GM21723 (cell line): Measurements from ENCODE around the gene INTS6L.

Experiments
- ATAC-seq: cut with Tn5 transposase; IDR thresholded peaks from one replicate; pipeline ENCODE4 v1.9.1; 2021; ENCODE audit warnings: mild to moderate bottlenecking, moderate library complexity; ENCODE audit not compliant: unreplicated experiment

Gene INTS6L, protein sequence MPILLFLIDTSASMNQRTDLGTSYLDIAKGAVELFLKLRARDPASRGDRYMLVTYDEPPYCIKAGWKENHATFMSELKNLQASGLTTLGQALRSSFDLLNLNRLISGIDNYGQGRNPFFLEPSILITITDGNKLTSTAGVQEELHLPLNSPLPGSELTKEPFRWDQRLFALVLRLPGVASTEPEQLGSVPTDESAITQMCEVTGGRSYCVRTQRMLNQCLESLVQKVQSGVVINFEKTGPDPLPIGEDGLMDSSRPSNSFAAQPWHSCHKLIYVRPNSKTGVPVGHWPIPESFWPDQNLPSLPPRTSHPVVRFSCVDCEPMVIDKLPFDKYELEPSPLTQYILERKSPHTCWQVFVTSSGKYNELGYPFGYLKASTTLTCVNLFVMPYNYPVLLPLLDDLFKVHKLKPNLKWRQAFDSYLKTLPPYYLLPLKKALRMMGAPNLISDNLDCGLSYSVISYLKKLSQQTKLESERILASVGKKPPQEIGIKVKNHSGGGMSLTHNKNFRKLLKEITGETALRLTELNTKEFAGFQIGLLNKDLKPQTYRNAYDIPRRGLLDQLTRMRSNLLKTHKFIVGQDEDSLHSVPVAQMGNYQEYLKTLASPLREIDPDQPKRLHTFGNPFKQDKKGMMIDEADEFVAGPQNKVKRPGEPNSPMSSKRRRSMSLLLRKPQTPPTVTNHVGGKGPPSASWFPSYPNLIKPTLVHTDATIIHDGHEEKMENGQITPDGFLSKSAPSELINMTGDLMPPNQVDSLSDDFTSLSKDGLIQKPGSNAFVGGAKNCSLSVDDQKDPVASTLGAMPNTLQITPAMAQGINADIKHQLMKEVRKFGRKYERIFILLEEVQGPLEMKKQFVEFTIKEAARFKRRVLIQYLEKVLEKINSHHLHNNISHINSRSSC

GRCh38 chrX:135520553-135521404, at the start of gene INTS6L:
Gene INTS6L (plus strand): TSS chrX:135520660. CDS start chrX:135520993, 333 bp downstream.
- ATAC-seq, result peak; percentile 88

- ATAC-seq, result no peak
These were observed 44.1 kb upstream of the INTS6L start for GRCh38 chrX:135476378-135476777.

DNA sequence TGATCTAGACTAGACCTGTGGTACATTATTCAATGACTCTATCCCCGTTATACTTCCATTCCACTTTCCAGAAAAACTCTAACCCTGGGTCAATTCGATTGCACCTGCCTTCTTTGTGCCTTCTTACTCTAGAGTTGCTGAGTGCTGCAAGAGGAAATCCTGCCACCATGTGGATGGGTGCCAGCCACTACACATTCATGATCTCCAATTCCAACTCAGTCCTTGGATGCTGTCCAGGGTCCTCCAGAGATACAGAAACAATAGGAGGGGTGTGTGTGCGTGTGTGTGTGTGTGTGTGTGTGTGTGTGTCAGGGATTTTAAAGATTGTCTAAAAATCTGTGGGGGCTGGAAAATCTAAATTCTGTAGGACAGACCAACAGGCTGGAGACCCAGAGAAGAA, 42.9 kb upstream of the INTS6L start:
- ATAC-seq, result no peak

DNA sequence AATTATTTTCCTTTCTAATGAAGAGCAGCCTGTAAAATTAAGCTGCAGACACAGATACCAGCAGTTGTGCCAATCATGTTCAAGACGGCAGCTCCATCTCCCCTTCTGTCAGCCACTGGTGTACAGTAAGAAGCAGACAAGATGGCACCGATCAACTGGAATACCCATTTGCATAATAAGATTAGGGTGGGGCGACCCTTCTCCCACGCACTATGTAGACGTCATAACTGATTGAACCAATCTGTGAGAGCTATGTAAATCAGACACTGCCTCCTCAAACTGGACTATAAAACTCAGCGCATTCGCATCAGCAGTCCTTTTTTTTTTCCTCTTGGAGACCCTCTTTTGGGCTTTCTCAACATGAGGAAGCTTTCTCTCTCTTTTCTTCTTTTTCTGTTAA, 40.4 kb upstream of the INTS6L start:
- ATAC-seq, result no peak

DNA sequence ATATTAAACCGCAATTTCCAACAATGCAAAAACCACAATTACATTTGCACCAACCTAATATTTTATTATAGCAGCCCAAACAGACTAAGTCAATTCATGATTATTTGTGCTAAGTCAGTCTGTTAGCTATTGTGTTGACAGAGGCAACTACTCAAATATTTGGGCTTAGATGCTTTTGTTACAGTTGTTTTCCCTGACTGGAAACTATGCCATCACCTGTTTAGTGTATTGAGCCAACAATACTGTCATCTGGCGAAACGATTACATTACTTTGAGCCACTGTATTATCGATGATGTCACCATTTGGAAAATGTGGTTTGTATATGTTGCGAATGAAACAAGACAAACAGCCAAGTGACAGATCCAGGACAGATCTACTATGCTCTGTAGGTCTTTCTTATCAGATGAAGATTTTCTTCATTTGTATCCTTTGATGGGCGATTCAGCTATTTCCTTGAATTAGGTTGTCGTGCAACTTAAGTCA, 38.7 kb upstream of the INTS6L start:
- no peak for ATAC-seq

GRCh38 chrX:135484641-135485289, 35.7 kb upstream of the INTS6L start:
- no peak for ATAC-seq

DNA sequence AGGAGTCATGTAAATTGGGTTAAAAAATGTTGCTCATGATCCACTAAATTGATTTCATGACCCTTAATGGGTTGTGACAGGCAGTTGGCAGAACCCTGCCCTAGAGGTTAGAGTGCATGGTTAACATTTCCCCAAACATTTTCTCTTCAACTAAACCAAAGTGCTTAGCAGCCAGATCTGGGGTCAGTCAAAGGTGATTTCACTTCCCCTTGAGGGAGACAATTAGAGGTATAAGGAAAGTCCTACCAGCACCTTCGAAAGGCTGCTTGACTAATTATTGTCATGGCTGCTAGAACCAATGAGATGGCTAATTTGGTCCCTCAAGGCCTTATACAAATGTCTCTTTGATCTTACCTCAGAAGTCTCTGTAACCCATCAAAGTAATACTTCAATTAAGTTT, 30.9 kb upstream of the INTS6L start:
- peak; percentile 79 for ATAC-seq

GRCh38 chrX:135490979-135491514, 29.4 kb upstream of the INTS6L start:
- ATAC-seq, result no peak

DNA sequence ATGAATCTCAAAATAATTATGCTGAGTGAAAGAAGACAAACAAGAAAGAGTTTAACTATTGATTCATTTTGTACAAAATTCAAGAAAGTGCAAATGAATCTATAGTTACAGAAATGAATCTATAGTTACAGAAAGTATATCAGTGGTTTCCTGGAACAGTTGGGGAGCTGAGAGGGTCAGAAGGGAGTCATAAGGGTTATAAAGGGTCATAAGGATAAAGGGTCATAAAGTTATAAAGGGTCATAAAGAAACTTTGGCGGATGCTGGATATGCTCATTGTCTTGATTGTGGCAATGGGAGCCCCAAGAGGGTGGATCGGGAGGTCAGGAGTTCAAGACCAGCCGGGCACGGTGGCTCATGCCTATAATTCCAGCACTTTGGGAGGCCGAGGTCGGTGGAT, 26.0 kb upstream of the INTS6L start:
- no peak for ATAC-seq

- ATAC-seq, result no peak
These were observed 22.7 kb upstream of the INTS6L start for GRCh38 chrX:135497736-135498135.

DNA sequence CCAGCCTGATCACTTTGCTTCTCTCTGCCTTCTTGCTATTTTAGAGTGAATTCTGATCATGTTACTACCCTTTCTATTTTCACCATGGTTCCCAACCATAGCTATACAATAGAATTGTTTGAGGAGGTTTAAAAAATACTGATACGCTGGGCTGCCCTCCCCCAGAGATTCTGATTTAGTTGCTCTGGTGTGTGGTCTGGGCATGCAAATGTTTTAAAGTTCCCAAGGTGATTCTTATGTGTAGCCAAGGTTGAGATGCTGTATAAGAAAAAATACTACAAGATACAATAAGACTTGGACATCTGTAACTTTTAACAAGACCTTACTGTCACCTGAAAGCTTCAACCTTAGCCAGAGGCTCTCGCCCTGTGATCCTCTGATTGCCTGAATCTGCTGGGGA, 22.2 kb upstream of the INTS6L start:
- ATAC-seq, result peak; percentile 58

DNA sequence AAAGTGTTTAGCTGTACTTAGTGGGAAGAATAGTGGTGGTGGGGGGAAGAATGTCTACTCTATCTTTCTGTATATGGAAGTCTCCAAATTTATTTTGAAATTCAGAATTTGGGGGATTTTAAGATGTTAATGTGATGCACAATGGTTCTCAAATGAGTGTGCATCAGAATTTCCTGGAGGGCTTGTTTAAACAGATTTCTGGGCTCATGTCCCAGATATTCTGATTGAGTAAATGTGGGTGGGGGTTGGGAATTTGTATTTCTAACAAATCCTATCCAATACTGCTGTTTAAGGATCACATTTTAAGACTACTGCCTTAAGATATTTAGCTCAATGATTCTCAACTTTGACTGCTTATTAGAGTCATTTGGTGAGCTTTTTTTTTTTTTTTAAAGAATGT, 15.1 kb upstream of the INTS6L start:
- no peak for ATAC-seq

DNA sequence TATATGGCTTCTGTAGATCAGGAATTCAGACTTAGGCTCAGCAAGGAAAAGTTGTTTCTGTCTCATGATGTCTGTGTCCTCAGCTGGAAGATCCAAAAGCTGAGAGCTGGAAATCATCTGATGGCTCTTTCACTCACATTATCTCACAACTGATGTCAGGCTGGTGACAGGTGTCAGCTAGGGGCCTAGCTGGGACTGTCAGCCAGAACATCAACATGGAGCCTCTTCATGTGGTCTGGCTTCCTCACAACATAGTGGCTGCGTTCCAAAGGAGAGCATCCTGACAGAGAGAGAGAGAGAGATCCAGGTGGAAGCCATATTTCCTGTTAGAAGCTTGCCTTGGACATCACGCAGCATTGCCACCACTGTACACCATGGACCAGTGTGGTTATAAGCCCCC, 10.6 kb upstream of the INTS6L start:
- no peak for ATAC-seq

DNA sequence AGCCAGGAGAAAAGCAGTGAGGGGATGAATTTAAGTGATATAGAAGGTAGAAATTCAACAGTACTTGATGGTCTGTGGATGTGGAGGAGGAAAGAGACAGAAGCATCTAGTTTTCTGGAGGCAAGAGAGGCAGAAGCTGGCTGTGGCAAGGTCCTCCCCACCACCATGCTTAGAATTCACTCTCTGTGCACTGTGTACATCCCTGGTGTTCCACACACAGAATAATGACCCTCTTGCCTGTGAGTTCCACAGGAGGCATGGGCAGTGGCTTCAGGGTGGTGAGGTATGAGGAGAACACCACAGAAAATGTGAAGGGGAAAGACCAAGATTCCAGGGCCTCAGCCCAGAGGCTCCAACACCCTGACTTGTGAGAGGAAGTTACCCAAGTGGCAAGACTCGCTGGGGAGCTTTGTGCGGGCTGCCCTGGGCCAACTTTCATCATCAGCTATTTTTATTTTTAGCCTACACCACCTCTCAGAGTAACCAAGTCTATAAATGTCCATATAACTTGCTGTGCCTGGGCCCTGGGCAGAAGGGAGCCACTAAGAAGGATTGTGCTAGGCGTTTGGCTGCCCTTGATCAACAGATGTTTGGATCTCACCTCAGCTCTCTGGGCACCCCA, 7.8 kb upstream of the INTS6L start:
- ATAC-seq, result peak; percentile 62

DNA sequence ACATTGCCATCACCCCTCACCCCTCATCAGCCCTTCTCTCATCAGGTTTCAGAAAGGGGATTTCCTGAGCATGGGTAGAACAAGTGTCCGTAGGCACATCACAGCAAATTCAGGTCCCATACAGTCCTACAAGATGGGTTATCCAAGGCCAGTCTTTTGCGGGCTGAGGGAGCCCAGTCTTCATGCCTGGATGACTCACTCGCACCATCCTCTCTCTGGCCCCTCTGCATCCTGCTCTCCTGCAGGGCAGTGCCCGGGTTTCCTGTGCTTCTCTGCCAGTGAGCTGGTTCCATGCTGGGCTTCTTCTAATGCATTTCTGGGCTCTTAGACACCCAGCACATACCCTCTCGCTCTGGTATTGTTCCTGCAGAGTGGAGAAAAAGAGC, 7.3 kb upstream of the INTS6L start:
- ATAC-seq, result no peak

- no peak for ATAC-seq
These were observed 4.1 kb upstream of the INTS6L start for GRCh38 chrX:135516376-135516775.

DNA sequence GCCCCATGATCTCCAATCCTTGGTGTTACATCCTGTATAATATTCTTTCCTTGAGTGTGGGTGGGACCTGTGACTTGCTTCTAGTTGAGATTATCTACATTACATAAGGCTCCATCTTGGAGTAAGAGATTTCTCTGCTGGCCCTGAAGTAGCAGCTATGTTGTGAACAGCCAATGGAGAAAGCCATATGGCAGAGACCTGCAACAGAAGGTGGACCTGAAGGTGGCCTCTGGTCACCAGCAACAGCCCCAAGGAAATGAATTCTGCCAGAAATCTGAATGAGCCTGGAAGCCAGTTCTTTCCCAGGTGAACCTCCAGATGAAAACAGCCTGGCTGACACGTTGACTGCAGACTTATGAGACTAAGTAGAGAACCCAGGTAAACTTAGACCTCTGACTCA, 2.3 kb upstream of the INTS6L start:
- ATAC-seq, result no peak

DNA sequence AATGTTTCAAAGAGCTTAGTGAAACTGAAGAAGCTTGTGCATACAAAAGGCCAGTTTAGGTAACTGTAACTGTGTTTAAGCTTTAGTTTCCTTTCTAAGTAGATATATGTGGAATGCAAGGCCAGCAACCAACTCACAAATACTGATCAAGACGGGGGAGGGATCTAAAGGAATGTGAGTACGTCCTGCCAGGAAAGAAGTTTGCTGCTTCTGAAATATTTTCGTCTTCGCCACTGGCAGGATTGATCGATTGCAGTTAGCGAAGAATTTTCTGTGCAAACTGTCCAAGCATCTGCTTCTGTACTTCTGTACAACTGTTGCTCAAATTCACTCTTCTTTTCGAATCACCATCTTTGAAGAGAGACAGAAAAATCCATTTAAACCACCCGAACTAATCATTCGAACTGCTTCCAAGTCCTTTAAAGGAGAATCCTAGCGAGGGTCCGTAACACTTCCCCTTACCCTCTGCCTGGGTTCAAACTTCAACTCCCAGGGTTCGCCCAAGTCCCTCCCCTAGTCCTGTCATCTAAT, 373 bp upstream of the INTS6L start:
- peak; percentile 2 for ATAC-seq

GRCh38 chrX:135521405-135522131, 1.1 kb downstream of the INTS6L start:
- ATAC-seq, result peak; percentile 70
